Loucy (cell line): ENCODE measurements around the gene WNK2.

ENCODE experiments used
- EZH2phosphoT487 ChIP-seq: fragments of 200-600 bp; IDR thresholded peaks from 2 replicates; pipeline ENCODE4 v1.6.1; 2018; ENCODE audit warnings: antibody characterized with exemption, mild to moderate bottlenecking, moderate library complexity, borderline replicate concordance
- TF ChIP-seq, protein P1 (sequence below): fragments of 200-600 bp; sonication (generic); conservative IDR thresholded peaks from 2 replicates; pipeline ENCODE4 v1.5.1; 2014; ENCODE audit warnings: mild to moderate bottlenecking, antibody characterized with exemption, low read length

DNA sequence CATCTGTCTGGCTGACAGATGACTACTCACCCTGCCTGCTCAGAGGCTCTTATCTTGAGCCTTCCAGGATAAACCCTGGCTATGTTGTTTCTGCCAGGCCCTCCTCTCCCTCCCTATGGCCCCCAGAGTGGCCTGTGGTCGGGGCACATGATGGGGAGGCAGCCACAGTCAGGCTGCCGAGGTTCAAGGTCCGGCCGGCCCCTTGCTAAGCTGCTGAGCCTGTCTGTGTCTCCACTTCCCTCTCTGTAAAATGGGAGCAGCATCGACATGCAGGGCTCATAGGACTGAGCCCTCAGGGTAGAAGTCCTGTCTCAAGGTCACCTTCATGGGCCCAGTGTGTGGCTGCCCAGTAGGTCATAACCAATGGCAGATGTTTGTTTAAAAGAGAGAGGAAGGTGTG is 28.5 kb downstream of the WNK2 start:
- TF ChIP-seq, protein P1, sequence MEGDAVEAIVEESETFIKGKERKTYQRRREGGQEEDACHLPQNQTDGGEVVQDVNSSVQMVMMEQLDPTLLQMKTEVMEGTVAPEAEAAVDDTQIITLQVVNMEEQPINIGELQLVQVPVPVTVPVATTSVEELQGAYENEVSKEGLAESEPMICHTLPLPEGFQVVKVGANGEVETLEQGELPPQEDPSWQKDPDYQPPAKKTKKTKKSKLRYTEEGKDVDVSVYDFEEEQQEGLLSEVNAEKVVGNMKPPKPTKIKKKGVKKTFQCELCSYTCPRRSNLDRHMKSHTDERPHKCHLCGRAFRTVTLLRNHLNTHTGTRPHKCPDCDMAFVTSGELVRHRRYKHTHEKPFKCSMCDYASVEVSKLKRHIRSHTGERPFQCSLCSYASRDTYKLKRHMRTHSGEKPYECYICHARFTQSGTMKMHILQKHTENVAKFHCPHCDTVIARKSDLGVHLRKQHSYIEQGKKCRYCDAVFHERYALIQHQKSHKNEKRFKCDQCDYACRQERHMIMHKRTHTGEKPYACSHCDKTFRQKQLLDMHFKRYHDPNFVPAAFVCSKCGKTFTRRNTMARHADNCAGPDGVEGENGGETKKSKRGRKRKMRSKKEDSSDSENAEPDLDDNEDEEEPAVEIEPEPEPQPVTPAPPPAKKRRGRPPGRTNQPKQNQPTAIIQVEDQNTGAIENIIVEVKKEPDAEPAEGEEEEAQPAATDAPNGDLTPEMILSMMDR: no peak
- TF ChIP-seq EZH2phosphoT487: no peak
